Thymus (tissue), 11 donors: ENCODE measurements around the gene ARHGAP36. TPM values are rescaled to one million over a fixed set of nuclear protein-coding genes. Genes with fewer than 3 reads are reported as not detected.
A peak's percentile ranks its signal among the peaks of the same experiment; 100 is the strongest.

Experiments used
- DNase-seq, 9 donors: peaks; one replicate each; pipeline ENCODE4 v3.0.0-alpha.2; 2013; ENCODE audit warnings: low spot score in 9 of 9, low read depth in 6 of 9, missing footprints in 1 of 9
- H3K27ac ChIP-seq, 2 donors: one replicate each; pipeline ENCODE4 v1.5.1; 2013; ENCODE audit warnings: control low read depth in 1 of 2, low read depth in 1 of 2, low read length in 1 of 2, mild to moderate bottlenecking in 1 of 2, moderate library complexity in 1 of 2
- H3K27me3 ChIP-seq, 2 donors: one replicate each; pipeline ENCODE4 v1.5.1; 2013; ENCODE audit warnings: low read length in 1 of 2; ENCODE audit not compliant: control insufficient read depth in 2 of 2, insufficient read depth in 1 of 2
- H3K36me3 ChIP-seq, 2 donors: one replicate each; pipeline ENCODE4 v1.5.1; 2013; ENCODE audit warnings: low read length in 1 of 2, mild to moderate bottlenecking in 1 of 2, moderate library complexity in 1 of 2; ENCODE audit not compliant: control insufficient read depth in 2 of 2, insufficient read depth in 2 of 2
- H3K4me1 ChIP-seq, 2 donors: one replicate each; pipeline ENCODE4 v1.5.1; 2013; ENCODE audit warnings: low read length in 2 of 2; ENCODE audit not compliant: control insufficient read depth in 2 of 2, insufficient read depth in 2 of 2
- H3K4me3 ChIP-seq, 2 donors: one replicate each; pipeline ENCODE4 v1.5.1; 2013; ENCODE audit warnings: low read length in 2 of 2, control low read depth in 1 of 2, mild to moderate bottlenecking in 1 of 2
- H3K9me3 ChIP-seq, 2 donors: one replicate each; pipeline ENCODE4 v1.5.1; 2013; ENCODE audit warnings: low read length in 1 of 2, mild to moderate bottlenecking in 1 of 2; ENCODE audit not compliant: control insufficient read depth in 2 of 2, insufficient read depth in 1 of 2
- WGBS: extraction: QIAGEN DNeasy Blood & Tissue Kit; methylation state at CpG from one replicate; pipeline ENCODE4 v1.1.7; 2013; 5-methylcytosine and 5-hydroxymethylcytosine counted together
- polyA plus RNA-seq: library from polyadenylated mRNA; stranded (reverse); fragments of 200-250 nt; gene quantifications from one replicate; pipeline ENCODE4 v1.2.3, GENCODE V29; 2013
- total RNA-seq: library from RNA; stranded (reverse); fragments of 120-200 nt; gene quantifications from one replicate; pipeline ENCODE4 v1.2.4, GENCODE V29; 2013
- donor health status: healthy.

Gene ARHGAP36
- total and polyA plus RNA-seq, 2 donors = 1.7 to 2.8 TPM

GRCh38 chrX:131067846-131068745 lies 9.9 kb downstream of the ARHGAP36 start:
- DNase-seq = peak in 1 of 9 donors; percentile 7

DNA sequence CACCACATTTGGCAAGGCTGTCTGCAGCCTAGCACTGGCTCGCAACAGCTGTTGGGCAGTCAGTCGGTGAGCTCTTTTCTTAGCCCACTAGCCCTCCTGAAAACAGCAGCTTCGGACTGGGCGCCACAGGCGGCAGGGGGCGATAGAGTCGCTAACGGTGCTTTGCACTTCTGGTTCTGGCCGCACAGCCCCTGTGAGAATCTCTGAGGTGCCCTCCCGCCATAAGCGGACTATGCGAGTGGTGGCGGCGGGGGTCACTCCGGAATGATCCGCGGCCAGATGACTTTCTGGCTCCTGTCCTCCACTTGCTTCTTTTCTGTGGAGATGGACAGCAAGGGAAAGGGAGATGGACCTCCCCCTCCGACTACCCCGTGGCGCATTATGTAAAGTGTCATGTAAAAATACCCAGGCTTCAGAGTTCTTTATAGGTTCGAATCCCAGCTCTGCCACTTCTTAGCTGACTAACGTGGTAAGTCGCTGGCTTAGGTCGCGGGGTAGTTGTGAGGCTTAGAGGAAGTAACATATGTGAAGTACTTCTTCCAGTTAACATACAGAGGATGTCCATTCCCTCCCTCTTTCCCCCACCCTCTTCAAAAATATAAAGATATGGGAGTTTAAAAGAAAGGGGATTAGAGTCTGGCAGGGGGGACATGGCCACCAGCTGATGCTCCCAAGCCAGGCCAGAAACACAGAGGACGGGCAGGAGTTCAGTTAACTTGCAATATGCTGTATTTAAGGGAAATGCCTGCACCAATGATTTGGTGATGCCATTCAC lies 11.0 kb downstream of the ARHGAP36 start:
- Histone ChIP-seq H3K36me3 (no peaks in the 10 kb centered on the region), H3K27me3 (peaks cover 5 to 68% of the 10 kb centered on the region in 2 donors), H3K4me3 (no peak overlapping the region), H3K4me1 (no peaks in the 10 kb centered on the region), H3K27ac (no peak overlapping the region), H3K9me3 (no peaks in the 10 kb centered on the region)
- WGBS = 8% methylated on average over 26 of the region's 26 CpGs
- peak in 1 of 9 donors; percentile 4 for DNase-seq

More at GRCh38 chrX:131067846-131068745, 9.9 kb downstream of the ARHGAP36 start:
- Histone ChIP-seq H3K9me3 (no peaks in the 10 kb centered on the region), H3K27ac (no peak overlapping the region), H3K27me3 (peaks cover 5 to 60% of the 10 kb centered on the region in 2 donors), H3K4me1 (no peaks in the 10 kb centered on the region), H3K36me3 (no peaks in the 10 kb centered on the region), H3K4me3 (no peak overlapping the region)
- WGBS = 3% methylated on average over 41 of the region's 41 CpGs

DNA sequence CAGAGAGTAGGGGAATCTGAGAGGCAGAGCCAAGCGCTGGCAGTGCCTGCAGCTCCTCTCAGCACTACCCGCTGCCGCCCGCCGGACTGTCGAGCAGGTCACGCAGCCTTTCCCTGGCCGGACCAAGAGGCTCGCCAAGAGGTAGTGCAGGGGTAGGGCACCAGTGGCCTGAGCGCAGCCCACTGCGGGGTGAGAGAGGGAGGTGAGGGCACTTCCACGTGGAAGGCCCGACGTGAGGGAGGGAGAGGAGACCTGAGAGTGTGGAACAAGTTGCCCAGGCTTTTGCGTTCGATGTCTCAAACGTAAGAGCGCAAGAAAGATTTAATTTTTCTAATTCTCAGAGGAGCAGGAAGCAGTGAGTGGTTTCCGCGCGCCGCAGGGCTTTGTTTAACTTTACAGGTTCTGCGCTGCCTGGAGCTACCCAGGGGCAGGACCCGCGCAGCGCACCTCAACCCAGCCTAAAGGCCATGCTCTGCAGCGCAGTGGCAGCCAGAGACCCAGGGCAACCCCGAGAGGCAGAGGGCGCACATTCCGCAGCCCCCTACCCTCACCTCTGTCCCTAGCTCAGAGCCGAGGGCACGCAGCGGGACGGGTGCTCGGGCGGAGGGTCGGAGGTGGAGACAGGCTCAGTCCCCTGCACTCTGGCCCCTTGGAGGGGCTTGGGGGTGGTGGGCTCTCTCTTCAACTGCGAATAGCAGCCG lies 14.9 kb downstream of the ARHGAP36 start:
- Histone ChIP-seq H3K27me3 (peaks cover 2 to 48% of the 10 kb centered on the region in 2 donors), H3K4me3 (no peak overlapping the region), H3K27ac (no peak overlapping the region), H3K4me1 (no peaks in the 10 kb centered on the region), H3K9me3 (no peaks in the 10 kb centered on the region), H3K36me3 (no peaks in the 10 kb centered on the region)
- 4% methylated on average over 39 of the region's 39 CpGs for WGBS
- no peak for DNase-seq

DNA sequence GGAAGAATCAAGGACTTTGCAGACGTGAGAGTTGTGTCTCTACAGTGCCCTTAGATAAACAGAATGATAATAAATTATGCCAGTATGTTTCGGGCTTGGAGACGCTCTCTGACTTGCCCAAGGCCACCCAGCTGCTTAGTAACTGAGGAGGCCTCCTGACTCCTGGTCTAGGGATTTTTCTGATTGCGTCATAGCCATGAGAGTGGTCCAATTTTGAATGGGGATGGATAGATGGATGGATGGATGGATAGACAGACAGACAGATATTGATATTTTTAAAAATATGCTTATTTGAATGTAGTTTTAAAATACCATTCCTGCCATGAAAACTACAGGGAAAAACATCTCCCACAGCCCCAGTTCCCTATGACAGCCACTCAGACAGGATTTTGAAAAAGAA lies 15.5 kb downstream of the ARHGAP36 start:
- DNase-seq = no peak
- Histone ChIP-seq H3K27me3 (peaks cover 2 to 44% of the 10 kb centered on the region in 2 donors), H3K4me1 (no peaks in the 10 kb centered on the region)

DNA sequence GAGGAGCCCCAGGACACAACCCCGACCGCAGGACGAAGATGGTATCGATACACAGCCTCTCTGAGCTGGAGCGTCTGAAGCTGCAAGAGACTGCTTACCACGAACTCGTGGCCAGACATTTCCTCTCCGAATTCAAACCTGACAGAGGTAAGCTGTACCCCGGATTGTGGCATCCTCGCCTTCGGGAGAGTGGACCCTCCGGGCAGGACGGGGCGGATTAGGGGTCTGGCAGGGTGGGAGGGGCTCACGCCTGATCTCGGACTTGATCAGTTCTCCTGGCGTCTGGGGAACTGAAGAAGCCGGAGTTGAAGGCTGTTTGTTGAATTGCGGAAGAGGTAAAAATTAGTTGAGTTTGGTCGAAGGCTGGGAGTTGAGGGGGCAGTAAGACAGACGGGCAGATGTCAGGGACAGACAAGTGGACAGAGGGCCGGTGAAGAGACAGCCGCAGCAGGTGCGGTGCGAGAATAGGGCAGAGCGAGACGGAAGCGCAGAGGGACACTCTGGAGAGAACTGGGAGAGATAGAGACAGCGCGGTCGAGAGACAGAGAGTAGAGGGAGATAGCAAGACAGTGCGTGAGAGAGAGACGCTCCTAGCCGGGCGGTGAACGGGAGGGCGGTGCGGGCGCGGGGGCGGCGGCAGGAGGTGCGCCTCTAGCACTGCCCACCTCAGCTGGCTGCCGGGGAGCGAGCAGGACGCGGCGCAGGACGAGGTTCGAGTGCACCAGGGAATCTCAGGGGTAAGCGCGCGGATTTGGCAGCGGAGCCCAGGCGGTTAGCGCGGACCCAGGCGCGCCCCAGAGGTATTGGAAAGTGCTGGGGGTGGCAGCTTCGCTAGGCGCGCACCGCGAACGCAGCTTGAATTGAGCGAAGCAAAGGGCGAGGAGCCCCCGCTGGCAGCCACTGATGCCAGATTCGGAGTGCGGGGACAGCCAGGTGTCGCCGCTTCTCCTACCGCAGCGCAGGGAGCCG lies 23.9 kb downstream of the ARHGAP36 start:
- H3K9me3 ChIP-seq = peaks cover 0 to 4% of the 10 kb centered on the region in 2 donors
- H3K27ac ChIP-seq = no peak overlapping the region
- no peaks in the 10 kb centered on the region for H3K36me3 ChIP-seq
- peaks cover 11 to 41% of the 10 kb centered on the region in 2 donors for H3K27me3 ChIP-seq
- no peak overlapping the region for H3K4me3 ChIP-seq
- 5% methylated on average over 75 of the region's 75 CpGs for WGBS
- no peaks in the 10 kb centered on the region for H3K4me1 ChIP-seq
- no peak for DNase-seq

More for the DNA sequence above, 15.5 kb downstream of the ARHGAP36 start:
- no peaks in the 10 kb centered on the region for H3K36me3 ChIP-seq
- H3K4me3 ChIP-seq = no peak overlapping the region
- H3K27ac ChIP-seq = no peak overlapping the region
- no peaks in the 10 kb centered on the region for H3K9me3 ChIP-seq
- WGBS = 23% methylated on average over 4 of the region's 4 CpGs

DNA sequence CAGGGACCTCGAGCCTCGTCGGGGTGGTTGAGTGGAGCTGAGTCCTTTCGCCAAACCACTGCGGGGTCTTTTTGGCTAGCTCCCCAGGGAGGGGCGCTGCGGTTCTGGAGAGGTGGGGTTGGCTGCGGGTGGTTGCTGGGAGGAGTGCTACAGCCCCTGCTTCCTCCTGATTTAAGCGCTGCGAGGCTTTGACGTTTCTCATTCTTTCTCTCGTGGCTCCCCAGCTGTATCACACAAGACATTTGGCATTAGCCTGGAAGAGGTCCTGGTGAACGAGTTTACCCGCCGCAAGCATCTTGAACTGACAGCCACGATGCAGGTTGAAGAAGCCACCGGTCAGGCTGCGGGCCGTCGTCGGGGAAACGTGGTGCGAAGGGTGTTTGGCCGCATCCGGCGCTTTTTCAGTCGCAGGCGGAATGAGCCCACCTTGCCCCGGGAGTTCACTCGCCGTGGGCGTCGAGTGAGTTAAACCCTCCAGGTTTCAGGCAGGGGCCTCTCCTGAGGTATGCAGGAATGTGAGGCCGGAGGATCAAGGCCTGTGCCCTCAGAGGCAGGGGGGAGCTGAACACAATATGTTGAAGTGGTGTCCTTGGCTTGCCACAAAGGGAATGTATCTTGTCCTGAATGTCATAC lies 25.5 kb downstream of the ARHGAP36 start:
- Histone ChIP-seq H3K4me1 (no peaks in the 10 kb centered on the region), H3K4me3 (no peak overlapping the region), H3K27me3 (peaks cover 11 to 41% of the 10 kb centered on the region in 2 donors), H3K27ac (no peak overlapping the region), H3K36me3 (no peaks in the 10 kb centered on the region), H3K9me3 (peaks cover 0 to 4% of the 10 kb centered on the region in 2 donors)
- 3% methylated on average over 34 of the region's 34 CpGs for WGBS
- no peak for DNase-seq

GRCh38 chrX:131084145-131084544 lies 26.0 kb downstream of the ARHGAP36 start:
- no peak for DNase-seq
- peaks cover 11 to 41% of the 10 kb centered on the region in 2 donors for H3K27me3 ChIP-seq
- 13% methylated on average over 7 of the region's 7 CpGs for WGBS

DNA sequence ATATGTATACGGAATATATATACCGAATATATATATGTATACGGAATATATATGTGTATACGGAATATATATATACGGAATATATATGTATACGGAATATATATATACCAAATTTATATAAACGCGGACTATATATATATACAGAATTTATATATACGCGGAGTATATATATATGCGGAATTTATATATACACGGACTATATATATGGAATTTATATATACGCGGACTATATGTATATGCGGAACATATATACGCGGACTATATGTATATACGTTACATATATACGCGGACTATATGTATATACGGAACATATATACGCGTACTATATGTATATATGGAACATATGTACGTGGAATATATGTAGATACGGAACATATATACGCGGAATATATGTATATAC lies 78.6 kb downstream of the ARHGAP36 start:
- 97% methylated on average over 27 of the region's 27 CpGs for WGBS
- no peaks in the 10 kb centered on the region for H3K36me3 ChIP-seq
- no peak overlapping the region for H3K4me3 ChIP-seq
- H3K27ac ChIP-seq = no peak overlapping the region
- no peaks in the 10 kb centered on the region for H3K4me1 ChIP-seq
- H3K9me3 ChIP-seq = no peaks in the 10 kb centered on the region
- no peak for DNase-seq
- H3K27me3 ChIP-seq = no peaks in the 10 kb centered on the region

More at GRCh38 chrX:131084145-131084544, 26.0 kb downstream of the ARHGAP36 start:
- H3K4me1 ChIP-seq = no peaks in the 10 kb centered on the region
- no peaks in the 10 kb centered on the region for H3K36me3 ChIP-seq
- peaks cover 0 to 4% of the 10 kb centered on the region in 2 donors for H3K9me3 ChIP-seq
- H3K4me3 ChIP-seq = no peak overlapping the region
- no peak overlapping the region for H3K27ac ChIP-seq
